Measurements from ENCODE around the gene ZFYVE26. TPM values are rescaled to one million over a fixed set of nuclear protein-coding genes. Genes with fewer than 3 reads are reported as not detected.
A peak's percentile ranks its signal among the peaks of the same experiment; 100 is the strongest.
"Not testable (repeated sequence)": the region's sequence is repeated elsewhere in the genome, so short reads cannot be mapped to it uniquely, and the experiment has no call there.

ZFYVE26 gene
- total RNA-seq, 1 donor from 2014 or later = 42.9 TPM

- intact Hi-C loops (cut with DNase I) = no loop called here
- Histone ChIP-seq H3K36me3 (no peaks in the 10 kb centered on the region), H3K4me3 (no peak overlapping the region), H3K9me3 (no peaks in the 10 kb centered on the region), H3K4me1 (no peaks in the 10 kb centered on the region), H3K27me3 (no peaks in the 10 kb centered on the region), H3K27ac (no peak overlapping the region)
- ATAC-seq (no peak), DNase-seq (no peak)
- TF ChIP-seq, protein P1, sequence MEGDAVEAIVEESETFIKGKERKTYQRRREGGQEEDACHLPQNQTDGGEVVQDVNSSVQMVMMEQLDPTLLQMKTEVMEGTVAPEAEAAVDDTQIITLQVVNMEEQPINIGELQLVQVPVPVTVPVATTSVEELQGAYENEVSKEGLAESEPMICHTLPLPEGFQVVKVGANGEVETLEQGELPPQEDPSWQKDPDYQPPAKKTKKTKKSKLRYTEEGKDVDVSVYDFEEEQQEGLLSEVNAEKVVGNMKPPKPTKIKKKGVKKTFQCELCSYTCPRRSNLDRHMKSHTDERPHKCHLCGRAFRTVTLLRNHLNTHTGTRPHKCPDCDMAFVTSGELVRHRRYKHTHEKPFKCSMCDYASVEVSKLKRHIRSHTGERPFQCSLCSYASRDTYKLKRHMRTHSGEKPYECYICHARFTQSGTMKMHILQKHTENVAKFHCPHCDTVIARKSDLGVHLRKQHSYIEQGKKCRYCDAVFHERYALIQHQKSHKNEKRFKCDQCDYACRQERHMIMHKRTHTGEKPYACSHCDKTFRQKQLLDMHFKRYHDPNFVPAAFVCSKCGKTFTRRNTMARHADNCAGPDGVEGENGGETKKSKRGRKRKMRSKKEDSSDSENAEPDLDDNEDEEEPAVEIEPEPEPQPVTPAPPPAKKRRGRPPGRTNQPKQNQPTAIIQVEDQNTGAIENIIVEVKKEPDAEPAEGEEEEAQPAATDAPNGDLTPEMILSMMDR (IDR thresholded peaks at IDR 0.05) = no peak
Observed at GRCh38 chr14:67718265-67718664, 98.1 kb downstream of the ZFYVE26 start.

- Histone ChIP-seq H3K4me3 (no peak overlapping the region), H3K4me1 (no peaks in the 10 kb centered on the region), H3K27ac (no peak overlapping the region), H3K9me3 (no peaks in the 10 kb centered on the region), H3K36me3 (no peaks in the 10 kb centered on the region), H3K27me3 (no peaks in the 10 kb centered on the region)
- intact Hi-C loops (cut with DNase I) = no loop called here
- TF ChIP-seq, protein P1 (IDR thresholded peaks at IDR 0.05) = no peak
- no peak for DNase-seq
- ATAC-seq = no peak
Observed at GRCh38 chr14:67717048-67717447, 99.3 kb downstream of the ZFYVE26 start.

GRCh38 chr14:67710209-67710608, 106.2 kb downstream of the ZFYVE26 start:
- Histone ChIP-seq H3K36me3 (no peaks in the 10 kb centered on the region), H3K4me3 (no peak overlapping the region), H3K27me3 (no peaks in the 10 kb centered on the region), H3K9me3 (no peaks in the 10 kb centered on the region), H3K27ac (no peak overlapping the region), H3K4me1 (no peaks in the 10 kb centered on the region)
- TF ChIP-seq, protein P1 (IDR thresholded peaks at IDR 0.05) = no peak
- no peak for ATAC-seq
- intact Hi-C loops (cut with DNase I) = no loop called here
- DNase-seq = no peak

GRCh38 chr14:67709796-67710195, 106.6 kb downstream of the ZFYVE26 start:
- H3K9me3 ChIP-seq; H3K4me3 ChIP-seq; H3K27ac ChIP-seq; H3K27me3 ChIP-seq; intact Hi-C loops (cut with DNase I); ATAC-seq; H3K36me3 ChIP-seq; H3K4me1 ChIP-seq; DNase-seq: not testable (repeated sequence)

DNA sequence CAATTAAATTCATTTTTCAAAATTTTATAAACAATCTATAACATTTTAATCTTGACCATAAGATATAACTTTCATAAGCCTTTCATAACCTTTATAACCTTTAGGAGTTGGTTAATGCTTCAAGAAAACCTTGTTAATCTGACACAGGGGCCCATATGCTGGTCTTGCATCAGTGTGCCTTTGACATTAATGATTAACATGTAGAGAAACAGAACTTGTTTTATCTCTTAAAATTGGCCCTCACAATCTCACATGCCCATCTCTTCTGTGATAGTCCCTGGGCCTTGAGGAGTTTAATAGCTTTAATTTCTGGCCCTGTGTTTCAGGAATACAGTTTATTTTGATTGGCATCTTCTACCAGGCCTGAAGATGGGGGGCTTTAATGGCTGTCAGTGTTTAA, 107.0 kb downstream of the ZFYVE26 start:
- DNase-seq; intact Hi-C loops (cut with DNase I); H3K36me3 ChIP-seq; H3K4me1 ChIP-seq; H3K9me3 ChIP-seq; H3K27me3 ChIP-seq; ATAC-seq; H3K4me3 ChIP-seq; H3K27ac ChIP-seq: not testable (repeated sequence)

- no peak overlapping the region for H3K27ac ChIP-seq
- H3K27me3 ChIP-seq = no peaks in the 10 kb centered on the region
- intact Hi-C loops (cut with DNase I) = no loop called here
- no peaks in the 10 kb centered on the region for H3K36me3 ChIP-seq
- no peaks in the 10 kb centered on the region for H3K4me1 ChIP-seq
- no peak overlapping the region for H3K4me3 ChIP-seq
- DNase-seq = no peak
- TF ChIP-seq, protein P1 (IDR thresholded peaks at IDR 0.05) = no peak
- no peaks in the 10 kb centered on the region for H3K9me3 ChIP-seq
- no peak for ATAC-seq
Observed at GRCh38 chr14:67705211-67705610, 111.2 kb downstream of the ZFYVE26 start.

DNA sequence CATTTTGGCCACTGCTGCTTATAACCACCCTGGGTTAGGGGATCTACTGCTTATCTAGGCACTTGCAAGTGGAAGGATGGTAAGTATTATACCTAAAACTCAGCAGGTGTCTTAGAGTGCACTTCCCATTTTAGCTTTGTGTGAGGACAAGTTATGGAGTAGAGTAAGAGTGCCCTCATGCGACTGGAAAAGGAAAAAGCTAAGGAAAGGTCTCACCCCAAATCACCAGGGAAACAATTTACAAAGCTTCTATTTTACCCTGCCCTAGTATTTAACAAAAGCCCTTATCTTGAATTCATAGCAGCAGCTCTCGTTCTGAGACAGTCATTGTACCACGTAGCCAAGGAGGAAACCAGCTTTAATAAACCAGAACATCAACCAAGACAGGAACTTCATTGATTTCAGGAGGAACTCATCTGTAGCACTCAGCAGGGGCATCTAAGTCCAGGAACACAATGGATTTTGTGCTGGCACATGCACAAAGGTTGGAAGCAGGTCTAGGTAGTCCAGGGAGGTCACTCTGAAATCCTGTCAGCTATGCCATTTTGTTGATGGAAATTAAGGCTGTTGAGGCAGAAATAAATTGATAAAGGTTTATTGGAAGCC, 111.8 kb downstream of the ZFYVE26 start:
- H3K36me3 ChIP-seq = no peaks in the 10 kb centered on the region
- H3K4me3 ChIP-seq = no peak overlapping the region
- H3K27ac ChIP-seq = no peak overlapping the region
- no peaks in the 10 kb centered on the region for H3K27me3 ChIP-seq
- no peaks in the 10 kb centered on the region for H3K9me3 ChIP-seq
- DNase-seq = no peak
- TF ChIP-seq, protein P1 (IDR thresholded peaks at IDR 0.05) = peak; percentile 76
- no peaks in the 10 kb centered on the region for H3K4me1 ChIP-seq
- intact Hi-C loops (cut with DNase I) = no loop called here
- peak; percentile 94 for ATAC-seq

Measured in upper lobe of right lung (tissue), 1 donor.